Measurements from ENCODE around the gene PDE4B.

PDE4B gene

GRCh38 chr1:66290761-66291530, 498.3 kb downstream of the PDE4B start:
- TF ChIP-seq CTCF (conservative IDR thresholded peaks at IDR 0.05; ENCODE audit: low read length): no peak
- DNase-seq (ENCODE audit: low read depth): no peak
- H3K4me3 ChIP-seq (ENCODE audit: low read length): no peak overlapping the region

GRCh38 chr1:66291531-66291864, 498.8 kb downstream of the PDE4B start:
- H3K4me3 ChIP-seq (ENCODE audit: low read length): no peak overlapping the region
- DNase-seq (ENCODE audit: low read depth): no peak
- no peak for TF ChIP-seq CTCF (conservative IDR thresholded peaks at IDR 0.05; ENCODE audit: low read length)

GRCh38 chr1:66292305-66292704, 499.6 kb downstream of the PDE4B start:
- TF ChIP-seq CTCF (conservative IDR thresholded peaks at IDR 0.05; ENCODE audit: low read length): no peak

GRCh38 chr1:66292944-66293343, 500.2 kb downstream of the PDE4B start:
- no peak for TF ChIP-seq CTCF (conservative IDR thresholded peaks at IDR 0.05; ENCODE audit: low read length)
- H3K4me3 ChIP-seq (ENCODE audit: low read length): no peak overlapping the region
- no peak for DNase-seq (ENCODE audit: low read depth)

More at GRCh38 chr1:66292305-66292704, 499.6 kb downstream of the PDE4B start:
- H3K4me3 ChIP-seq (ENCODE audit: low read length): no peak overlapping the region
- DNase-seq (ENCODE audit: low read depth): no peak

GRCh38 chr1:66294707-66295370, 502.1 kb downstream of the PDE4B start:
- DNase-seq (ENCODE audit: low read depth): peak; percentile 59
- TF ChIP-seq CTCF (conservative IDR thresholded peaks at IDR 0.05; ENCODE audit: low read length): no peak
- no peak overlapping the region for H3K4me3 ChIP-seq (ENCODE audit: low read length)

- DNase-seq (ENCODE audit: low read depth): no peak
- no peak for TF ChIP-seq CTCF (conservative IDR thresholded peaks at IDR 0.05; ENCODE audit: low read length)
- H3K4me3 ChIP-seq (ENCODE audit: low read length): no peak overlapping the region
Observed at GRCh38 chr1:66295803-66296202, 503.1 kb downstream of the PDE4B start.

- no peak for TF ChIP-seq CTCF (conservative IDR thresholded peaks at IDR 0.05; ENCODE audit: low read length)
- no peak for DNase-seq (ENCODE audit: low read depth)
Observed at GRCh38 chr1:66296370-66296769, 503.7 kb downstream of the PDE4B start.

More at GRCh38 chr1:66296370-66296769, 503.7 kb downstream of the PDE4B start:
- no peak overlapping the region for H3K4me3 ChIP-seq (ENCODE audit: low read length)
